Upper lobe of right lung (tissue), 1 donor: ENCODE measurements around the gene JUP. TPM values are rescaled to one million over a fixed set of nuclear protein-coding genes. Genes with fewer than 3 reads are reported as not detected.

Source experiments
- ATAC-seq: fragments of 200-7000 bp; cut with Tn5 transposase; one replicate; pipeline ENCODE4 v1.9.1; 2020; ENCODE audit warnings: mild to moderate bottlenecking, moderate library complexity
- DNase-seq: peaks from one replicate; pipeline ENCODE4 v3.0.0-alpha.2; 2020
- H3K27ac ChIP-seq: fragments of 200-600 bp; one replicate; pipeline ENCODE4 v1.8.0; 2022
- H3K27me3 ChIP-seq: fragments of 200-600 bp; one replicate; pipeline ENCODE4 v1.8.0; 2022; ENCODE audit warnings: mild to moderate bottlenecking
- H3K36me3 ChIP-seq: fragments of 200-600 bp; one replicate; pipeline ENCODE4 v1.8.0; 2022
- H3K4me1 ChIP-seq: fragments of 200-600 bp; one replicate; pipeline ENCODE4 v1.8.0; 2022
- H3K4me3 ChIP-seq: fragments of 200-600 bp; one replicate; pipeline ENCODE4 v1.8.0; 2022; ENCODE audit warnings: mild to moderate bottlenecking
- H3K9me3 ChIP-seq: fragments of 200-600 bp; one replicate; pipeline ENCODE4 v1.8.0; 2022
- intact Hi-C: fragments of 100-400 bp; cut with DNase I; formaldehyde crosslinking; loops from one replicate; pipeline ENCODE4 v1.11.0; 2022
- total RNA-seq: library from RNA; stranded (reverse); fragmentation: NEBNext Ultra II Directional; extraction: Animal tissue kit (Norgen Biotek cat#: 25700); gene quantifications from one replicate; pipeline ENCODE4 v1.2.1, GENCODE V29; 2021
- TF ChIP-seq, protein P1 (sequence below): fragments of 200-600 bp; IDR thresholded peaks from one replicate; pipeline ENCODE4 v1.8.0; 2022; ENCODE audit warnings: antibody characterized with exemption
- donor health status: DM: no; HTN: yes; CAD: no; lungs with severe emphysema.

Gene JUP
- total RNA-seq, 1 donor from 2014 or later, result 109 TPM

DNA sequence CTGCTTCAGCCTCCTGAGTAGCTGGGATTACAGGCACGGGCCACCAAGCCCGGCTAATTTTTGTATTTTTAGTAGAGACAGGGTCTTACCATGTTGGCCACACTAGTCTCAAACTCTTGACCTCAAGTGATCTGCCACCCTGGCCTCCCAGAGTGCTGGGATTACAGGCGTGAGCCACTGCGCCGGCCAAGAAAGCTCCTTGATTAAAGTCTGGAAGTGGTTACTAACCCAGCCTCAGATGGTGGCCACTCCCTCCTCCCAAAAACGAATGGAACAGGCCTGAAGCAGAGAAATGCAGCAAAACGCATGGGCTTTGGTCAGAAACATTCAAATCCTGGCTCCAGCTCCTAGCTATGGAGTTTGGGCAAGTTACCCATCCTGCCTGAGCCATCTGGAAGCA, 37.6 kb upstream of the JUP start:
- ATAC-seq (no peak), DNase-seq (no peak)
- Histone ChIP-seq H3K36me3 (peaks cover 29% of the 10 kb centered on the region), H3K9me3 (no peaks in the 10 kb centered on the region), H3K27ac (no peak overlapping the region), H3K4me3 (no peak overlapping the region), H3K27me3 (no peaks in the 10 kb centered on the region), H3K4me1 (no peaks in the 10 kb centered on the region)
- TF ChIP-seq, protein P1, sequence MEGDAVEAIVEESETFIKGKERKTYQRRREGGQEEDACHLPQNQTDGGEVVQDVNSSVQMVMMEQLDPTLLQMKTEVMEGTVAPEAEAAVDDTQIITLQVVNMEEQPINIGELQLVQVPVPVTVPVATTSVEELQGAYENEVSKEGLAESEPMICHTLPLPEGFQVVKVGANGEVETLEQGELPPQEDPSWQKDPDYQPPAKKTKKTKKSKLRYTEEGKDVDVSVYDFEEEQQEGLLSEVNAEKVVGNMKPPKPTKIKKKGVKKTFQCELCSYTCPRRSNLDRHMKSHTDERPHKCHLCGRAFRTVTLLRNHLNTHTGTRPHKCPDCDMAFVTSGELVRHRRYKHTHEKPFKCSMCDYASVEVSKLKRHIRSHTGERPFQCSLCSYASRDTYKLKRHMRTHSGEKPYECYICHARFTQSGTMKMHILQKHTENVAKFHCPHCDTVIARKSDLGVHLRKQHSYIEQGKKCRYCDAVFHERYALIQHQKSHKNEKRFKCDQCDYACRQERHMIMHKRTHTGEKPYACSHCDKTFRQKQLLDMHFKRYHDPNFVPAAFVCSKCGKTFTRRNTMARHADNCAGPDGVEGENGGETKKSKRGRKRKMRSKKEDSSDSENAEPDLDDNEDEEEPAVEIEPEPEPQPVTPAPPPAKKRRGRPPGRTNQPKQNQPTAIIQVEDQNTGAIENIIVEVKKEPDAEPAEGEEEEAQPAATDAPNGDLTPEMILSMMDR, result no peak
- intact Hi-C loops, result no loop called here

DNA sequence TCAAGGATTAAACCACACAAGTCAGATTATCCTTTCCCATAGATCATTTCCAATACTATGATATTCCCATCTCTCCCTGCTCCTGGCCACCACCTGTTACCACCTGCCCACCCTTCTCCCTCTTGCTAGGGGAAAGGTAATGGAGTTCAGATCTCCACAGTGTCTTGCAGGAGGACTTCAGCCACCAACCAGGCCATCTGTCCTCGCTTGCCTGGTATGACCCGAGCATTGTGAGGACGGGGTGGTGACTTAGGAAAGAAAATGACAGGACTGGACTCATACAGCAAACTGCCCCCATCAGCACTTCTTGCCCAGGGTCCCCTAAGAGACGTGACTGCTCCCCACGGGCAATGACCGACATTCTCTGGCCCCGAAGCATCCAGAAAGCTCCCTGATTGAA, 37.1 kb upstream of the JUP start:
- Histone ChIP-seq H3K27me3 (no peaks in the 10 kb centered on the region), H3K9me3 (no peaks in the 10 kb centered on the region), H3K27ac (no peak overlapping the region), H3K4me3 (no peak overlapping the region), H3K36me3 (peaks cover 24% of the 10 kb centered on the region), H3K4me1 (no peaks in the 10 kb centered on the region)
- TF ChIP-seq, protein P1, result no peak
- DNase-seq (no peak), ATAC-seq (no peak)
- intact Hi-C loops, result no loop called here

DNA sequence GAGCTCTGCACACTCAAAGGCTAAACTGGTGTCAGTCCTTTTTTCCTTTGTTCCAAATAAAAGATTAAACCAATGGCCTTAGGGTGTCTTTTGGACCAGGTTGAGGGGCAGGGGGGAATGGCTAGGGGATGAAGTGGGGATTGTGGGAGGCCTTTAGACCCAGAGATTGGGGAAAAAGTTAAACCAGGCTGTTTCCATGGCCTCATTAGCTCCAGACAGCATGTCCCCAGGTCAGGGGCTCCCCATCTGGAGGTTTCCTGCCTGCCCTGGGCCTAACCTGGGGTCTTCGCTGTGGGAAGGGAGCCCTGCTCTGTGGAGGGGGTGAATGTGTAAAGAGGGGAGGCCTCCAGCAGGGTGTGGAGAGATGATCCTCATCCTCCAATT, 36.6 kb upstream of the JUP start:
- H3K9me3 ChIP-seq, result no peaks in the 10 kb centered on the region
- H3K4me3 ChIP-seq, result no peak overlapping the region
- no peaks in the 10 kb centered on the region for H3K27me3 ChIP-seq
- intact Hi-C loops, result no loop called here
- H3K4me1 ChIP-seq, result no peaks in the 10 kb centered on the region
- H3K27ac ChIP-seq, result no peak overlapping the region
- TF ChIP-seq, protein P1, result no peak
- ATAC-seq (no peak), DNase-seq (no peak)
- peaks cover 20% of the 10 kb centered on the region for H3K36me3 ChIP-seq

DNA sequence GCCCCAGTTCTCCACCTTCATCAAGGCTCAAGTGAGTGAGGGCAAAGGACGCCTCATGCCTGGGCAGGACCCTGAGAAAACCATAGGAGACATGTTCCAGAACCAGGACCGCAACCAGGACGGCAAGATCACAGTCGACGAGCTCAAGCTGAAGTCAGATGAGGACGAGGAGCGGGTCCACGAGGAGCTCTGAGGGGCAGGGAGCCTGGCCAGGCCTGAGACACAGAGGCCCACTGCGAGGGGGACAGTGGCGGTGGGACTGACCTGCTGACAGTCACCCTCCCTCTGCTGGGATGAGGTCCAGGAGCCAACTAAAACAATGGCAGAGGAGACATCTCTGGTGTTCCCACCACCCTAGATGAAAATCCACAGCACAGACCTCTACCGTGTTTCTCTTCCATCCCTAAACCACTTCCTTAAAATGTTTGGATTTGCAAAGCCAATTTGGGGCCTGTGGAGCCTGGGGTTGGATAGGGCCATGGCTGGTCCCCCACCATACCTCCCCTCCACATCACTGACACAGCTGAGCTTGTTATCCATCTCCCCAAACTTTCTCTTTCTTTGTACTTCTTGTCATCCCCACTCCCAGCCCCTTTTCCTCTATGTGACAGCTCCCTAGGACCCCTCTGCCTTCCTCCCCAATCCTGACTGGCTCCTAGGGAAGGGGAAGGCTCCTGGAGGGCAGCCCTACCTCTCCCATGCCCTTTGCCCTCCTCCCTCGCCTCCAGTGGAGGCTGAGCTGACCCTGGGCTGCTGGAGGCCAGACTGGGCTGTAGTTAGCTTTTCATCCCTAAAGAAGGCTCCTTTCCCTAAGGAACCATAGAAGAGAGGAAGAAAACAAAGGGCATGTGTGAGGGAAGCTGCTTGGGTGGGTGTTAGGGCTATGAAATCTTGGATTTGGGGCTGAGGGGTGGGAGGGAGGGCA, 36.0 kb upstream of the JUP start:
- no peaks in the 10 kb centered on the region for H3K27me3 ChIP-seq
- H3K27ac ChIP-seq, result no peak overlapping the region
- TF ChIP-seq, protein P1, result no peak
- intact Hi-C loops, result no loop called here
- ATAC-seq (no peak), DNase-seq (no peak)
- peaks cover 13% of the 10 kb centered on the region for H3K36me3 ChIP-seq
- no peak overlapping the region for H3K4me3 ChIP-seq
- H3K4me1 ChIP-seq, result no peaks in the 10 kb centered on the region
- H3K9me3 ChIP-seq, result no peaks in the 10 kb centered on the region

DNA sequence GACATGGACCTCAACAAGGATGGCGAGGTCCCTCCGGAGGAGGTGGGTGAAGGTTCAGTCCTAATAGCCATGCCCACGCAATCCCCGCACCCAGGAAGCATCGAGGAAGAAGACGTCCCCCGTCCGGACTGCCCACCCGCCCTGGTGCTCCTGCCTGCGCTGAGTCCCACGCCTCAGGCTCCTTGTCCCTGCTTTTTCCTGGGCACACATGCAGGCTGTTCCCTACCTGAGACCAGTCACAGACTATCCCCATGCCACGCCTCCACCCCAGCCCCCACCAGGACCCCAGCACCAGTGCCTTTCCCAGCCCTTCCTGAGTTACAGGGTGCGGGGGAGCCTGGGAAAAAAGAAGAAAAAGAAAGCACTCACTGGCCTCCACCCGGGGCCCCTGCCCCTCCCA, 35.3 kb upstream of the JUP start:
- Histone ChIP-seq H3K27me3 (no peaks in the 10 kb centered on the region), H3K4me1 (no peaks in the 10 kb centered on the region), H3K9me3 (no peaks in the 10 kb centered on the region), H3K27ac (no peak overlapping the region), H3K36me3 (peaks cover 9% of the 10 kb centered on the region), H3K4me3 (no peak overlapping the region)
- intact Hi-C loops, result no loop called here
- no peak for DNase-seq
- TF ChIP-seq, protein P1, result no peak
- ATAC-seq, result no peak
